ENCODE measurements around the gene TIGIT. TPM values are rescaled to one million over a fixed set of nuclear protein-coding genes. Genes with fewer than 3 reads are reported as not detected.

TIGIT gene
- total RNA-seq, 1 experiment from 2014 or later = not detected

- H3K4me2 ChIP-seq (ENCODE audit: insufficient read depth, insufficient read length, low read length) = no peak overlapping the region
Measured at GRCh38 chr3:114333180-114333922, 39.5 kb downstream of the TIGIT start.

More at GRCh38 chr3:114333180-114333922, 39.5 kb downstream of the TIGIT start:
- Histone ChIP-seq H2BK20ac (ENCODE audit: low read depth, low read length, poor library complexity, severe bottlenecking) (no peak overlapping the region), H3K23ac (ENCODE audit: insufficient read length, low read depth, low read length) (no peak overlapping the region), H3K4ac (ENCODE audit: low read depth, low read length) (no peak overlapping the region), H3K56ac (ENCODE audit: insufficient read length, low read depth, low read length) (no peak overlapping the region), H2BK12ac (ENCODE audit: insufficient read length, low read depth, low read length) (no peak overlapping the region), H4K5ac (ENCODE audit: insufficient read length, low read depth, low read length) (no peak overlapping the region), H2BK120ac (ENCODE audit: low read depth, low read length, poor library complexity, severe bottlenecking) (no peak overlapping the region), H4K8ac (replicated peaks; ENCODE audit: insufficient read length, low read depth, low read length) (no peak overlapping the region), H4K20me1 (ENCODE audit: control insufficient read depth, insufficient read depth, insufficient read length) (no peaks in the 10 kb centered on the region), H3K23me2 (ENCODE audit: insufficient read length, low read depth, low read length, poor library complexity, severe bottlenecking) (peaks cover 2% of the 10 kb centered on the region), H3K14ac (ENCODE audit: insufficient read depth, low read length) (no peak overlapping the region), H4K91ac (ENCODE audit: insufficient read length, low read depth, low read length) (no peak overlapping the region), H3K4me1 (ENCODE audit: insufficient read depth, low read length) (no peaks in the 10 kb centered on the region; the same call in 1 of the 2 replicates), H3K18ac (ENCODE audit: insufficient read length, low read depth, low read length) (no peak overlapping the region), H3T11ph (ENCODE audit: low read length) (no peak overlapping the region), H2AK5ac (ENCODE audit: insufficient read length, low read length) (no peak overlapping the region), H2BK5ac (ENCODE audit: insufficient read length, low read length) (no peak overlapping the region), H3K27ac (ENCODE audit: insufficient read length, low read depth, low read length) (no peak overlapping the region), H3K9me3 (ENCODE audit: control insufficient read depth, low read depth, low read length) (no peaks in the 10 kb centered on the region), H2BK15ac (ENCODE audit: low read depth, low read length) (no peak overlapping the region), H3K9ac (ENCODE audit: extremely low read depth, insufficient read length, low read length) (no peak overlapping the region), H2AFZ (ENCODE audit: low read length) (no peak overlapping the region), H3K79me2 (ENCODE audit: insufficient read depth, low read length) (no peaks in the 10 kb centered on the region), H3K79me1 (ENCODE audit: insufficient read depth, low read depth, low read length, poor library complexity, severe bottlenecking) (no peaks in the 10 kb centered on the region), H3K27me3 (ENCODE audit: insufficient read depth, low read length) (no peaks in the 10 kb centered on the region)
- H3K27me3 Mint-ChIP-seq (ENCODE audit: low read depth) = no peaks in the 10 kb centered on the region
- H3K27ac Mint-ChIP-seq = peak overlapping the region; percentile 57 to 98 (median 88); a peak in 4 of 7 replicates
- peaks cover 56 to 65% of the 10 kb centered on the region in 2 experiments for H3K4me1 Mint-ChIP-seq
- no peak for DNase-seq
- no peak overlapping the region for H3K4me3 Mint-ChIP-seq
- TF ChIP-seq, protein P1, sequence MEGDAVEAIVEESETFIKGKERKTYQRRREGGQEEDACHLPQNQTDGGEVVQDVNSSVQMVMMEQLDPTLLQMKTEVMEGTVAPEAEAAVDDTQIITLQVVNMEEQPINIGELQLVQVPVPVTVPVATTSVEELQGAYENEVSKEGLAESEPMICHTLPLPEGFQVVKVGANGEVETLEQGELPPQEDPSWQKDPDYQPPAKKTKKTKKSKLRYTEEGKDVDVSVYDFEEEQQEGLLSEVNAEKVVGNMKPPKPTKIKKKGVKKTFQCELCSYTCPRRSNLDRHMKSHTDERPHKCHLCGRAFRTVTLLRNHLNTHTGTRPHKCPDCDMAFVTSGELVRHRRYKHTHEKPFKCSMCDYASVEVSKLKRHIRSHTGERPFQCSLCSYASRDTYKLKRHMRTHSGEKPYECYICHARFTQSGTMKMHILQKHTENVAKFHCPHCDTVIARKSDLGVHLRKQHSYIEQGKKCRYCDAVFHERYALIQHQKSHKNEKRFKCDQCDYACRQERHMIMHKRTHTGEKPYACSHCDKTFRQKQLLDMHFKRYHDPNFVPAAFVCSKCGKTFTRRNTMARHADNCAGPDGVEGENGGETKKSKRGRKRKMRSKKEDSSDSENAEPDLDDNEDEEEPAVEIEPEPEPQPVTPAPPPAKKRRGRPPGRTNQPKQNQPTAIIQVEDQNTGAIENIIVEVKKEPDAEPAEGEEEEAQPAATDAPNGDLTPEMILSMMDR (conservative IDR thresholded peaks at IDR 0.05) = no peak
- peaks cover 0 to 12% (median 2%) of the 10 kb centered on the region in 3 experiments; a peak in 2 of 7 replicates for H3K36me3 Mint-ChIP-seq (ENCODE audit: insufficient read depth in 1 of 3, low read depth in 3 of 3)
- H3K9me3 Mint-ChIP-seq = peaks cover 0 to 4% of the 10 kb centered on the region in 2 experiments; a peak in 1 of 5 replicates
- WGBS (ENCODE audit: extremely low coverage, insufficient read length, low lambda C conversion rate) = no CpG with 5 or more reads among the region's 4 CpGs
